H9 (cell line): ENCODE results near the gene DPF1. TPM values are rescaled to one million over a fixed set of nuclear protein-coding genes. Genes with fewer than 3 reads are reported as not detected.

Experiments
- DNase-seq: peaks from one replicate; pipeline ENCODE4 v3.0.0-alpha.2; 2017
- H2AFZ ChIP-seq: one replicate; pipeline ENCODE4 v1.6.1; 2013; ENCODE audit warnings: mild to moderate bottlenecking, low read length, control low read depth, moderate library complexity
- H2AK5ac ChIP-seq: 2 replicates; pipeline ENCODE4 v1.6.1; 2013; ENCODE audit warnings: low read length, control low read depth, mixed read lengths; ENCODE audit not compliant: insufficient read length
- H2BK120ac ChIP-seq: one replicate; pipeline ENCODE4 v1.6.1; 2013; ENCODE audit warnings: low read depth, mild to moderate bottlenecking, low read length, control low read depth, inconsistent platforms; ENCODE audit not compliant: poor library complexity, severe bottlenecking
- H2BK12ac ChIP-seq: 2 replicates; pipeline ENCODE4 v1.6.1; 2013; ENCODE audit warnings: low read length, control low read depth, mixed read lengths, low read depth; ENCODE audit not compliant: insufficient read length
- H2BK15ac ChIP-seq: 2 replicates; pipeline ENCODE4 v1.6.1; 2013; ENCODE audit warnings: low read depth, low read length, control low read depth
- H2BK20ac ChIP-seq: one replicate; pipeline ENCODE4 v1.6.1; 2013; ENCODE audit warnings: low read depth, mild to moderate bottlenecking, low read length, control low read depth, inconsistent platforms; ENCODE audit not compliant: poor library complexity, severe bottlenecking
- H2BK5ac ChIP-seq: 2 replicates; pipeline ENCODE4 v1.6.1; 2013; ENCODE audit warnings: low read length, control low read depth, mixed read lengths; ENCODE audit not compliant: insufficient read length
- H3K14ac ChIP-seq: 2 replicates; pipeline ENCODE4 v1.6.1; 2013; ENCODE audit warnings: low read length, control low read depth; ENCODE audit not compliant: insufficient read depth
- H3K18ac ChIP-seq: 2 replicates; pipeline ENCODE4 v1.6.1; 2013; ENCODE audit warnings: low read depth, mild to moderate bottlenecking, mixed read lengths, low read length, control low read depth; ENCODE audit not compliant: insufficient read length
- H3K23ac ChIP-seq: 2 replicates; pipeline ENCODE4 v1.6.1; 2013; ENCODE audit warnings: low read length, control low read depth, mixed read lengths, low read depth; ENCODE audit not compliant: insufficient read length
- H3K23me2 ChIP-seq: 2 replicates; pipeline ENCODE4 v1.6.1; 2013; ENCODE audit warnings: low read depth, mild to moderate bottlenecking, mixed read lengths, low read length, control low read depth; ENCODE audit not compliant: insufficient read length, poor library complexity, severe bottlenecking
- H3K27ac ChIP-seq: 2 replicates; pipeline ENCODE4 v1.5.1; 2013; ENCODE audit warnings: low read length, control low read depth, mixed read lengths, low read depth; ENCODE audit not compliant: insufficient read length
- H3K27me3 ChIP-seq: 2 replicates; pipeline ENCODE4 v1.6.1; 2013; ENCODE audit warnings: low read length, control low read depth, inconsistent platforms; ENCODE audit not compliant: insufficient read depth
- H3K4ac ChIP-seq: 2 replicates; pipeline ENCODE4 v1.6.1; 2013; ENCODE audit warnings: low read depth, mild to moderate bottlenecking, control low read depth, inconsistent platforms, low read length, moderate library complexity
- H3K4me1 ChIP-seq: 2 replicates; pipeline ENCODE4 v1.6.1; 2013; ENCODE audit warnings: low read length, control low read depth, inconsistent platforms; ENCODE audit not compliant: insufficient read depth
- H3K4me2 ChIP-seq: 2 replicates; pipeline ENCODE4 v1.6.1; 2013; ENCODE audit warnings: low read length, control low read depth, mixed read lengths; ENCODE audit not compliant: insufficient read length, insufficient read depth
- H3K56ac ChIP-seq: 2 replicates; pipeline ENCODE4 v1.6.1; 2013; ENCODE audit warnings: low read depth, mild to moderate bottlenecking, mixed read lengths, low read length, control low read depth; ENCODE audit not compliant: insufficient read length
- H3K79me1 ChIP-seq: 2 replicates; pipeline ENCODE4 v1.6.1; 2013; ENCODE audit warnings: low read depth, mild to moderate bottlenecking, moderate library complexity, low read length, control low read depth, inconsistent platforms; ENCODE audit not compliant: insufficient read depth, poor library complexity, severe bottlenecking
- H3K79me2 ChIP-seq: 2 replicates; pipeline ENCODE4 v1.6.1; 2013; ENCODE audit warnings: low read length, control low read depth, inconsistent platforms; ENCODE audit not compliant: insufficient read depth
- H3K9ac ChIP-seq: 2 replicates; pipeline ENCODE4 v1.6.1; 2013; ENCODE audit warnings: low read length, control low read depth, mixed read lengths; ENCODE audit not compliant: insufficient read length; ENCODE audit errors: extremely low read depth
- H3K9me3 ChIP-seq: one replicate; pipeline ENCODE4 v1.6.1; 2013; ENCODE audit warnings: low read depth, low read length, inconsistent platforms; ENCODE audit not compliant: control insufficient read depth
- H3T11ph ChIP-seq: one replicate; pipeline ENCODE4 v1.6.1; 2013; ENCODE audit warnings: mild to moderate bottlenecking, low read length, control low read depth, inconsistent platforms
- H4K20me1 ChIP-seq: one replicate; pipeline ENCODE4 v1.6.1; 2013; ENCODE audit not compliant: control insufficient read depth, insufficient read length, insufficient read depth
- H4K5ac ChIP-seq: 2 replicates; pipeline ENCODE4 v1.6.1; 2013; ENCODE audit warnings: low read depth, mild to moderate bottlenecking, mixed read lengths, low read length, control low read depth; ENCODE audit not compliant: insufficient read length
- H4K8ac ChIP-seq: replicated peaks from 2 replicates; pipeline ENCODE4 v1.6.1; 2013; ENCODE audit warnings: low read length, control low read depth, mixed read lengths, low read depth; ENCODE audit not compliant: insufficient read length
- H4K91ac ChIP-seq: 2 replicates; pipeline ENCODE4 v1.6.1; 2013; ENCODE audit warnings: low read depth, mild to moderate bottlenecking, moderate library complexity, mixed read lengths, low read length, control low read depth; ENCODE audit not compliant: insufficient read length
- H3K27ac Mint-ChIP-seq, 3 experiments: 2 replicates in 2 of 3; 3 replicates in 1 of 3; pipeline ENCODE4 v1.8.0; 2020 to 2021; ENCODE audit warnings: mixed read lengths in 3 of 3, mild to moderate bottlenecking in 1 of 3, moderate library complexity in 1 of 3
- H3K27me3 Mint-ChIP-seq: 2 replicates; pipeline ENCODE4 v1.8.0; 2021; ENCODE audit warnings: low read depth, mild to moderate bottlenecking, moderate library complexity, mixed read lengths
- H3K36me3 Mint-ChIP-seq, 3 experiments: 2 replicates in 2 of 3; 3 replicates in 1 of 3; pipeline ENCODE4 v1.8.0; 2020 to 2021; ENCODE audit warnings: low read depth in 3 of 3, mixed read lengths in 3 of 3; ENCODE audit not compliant: insufficient read depth in 1 of 3
- H3K4me1 Mint-ChIP-seq, 2 experiments: 2 replicates each; pipeline ENCODE4 v1.8.0; 2020; ENCODE audit warnings: mixed read lengths in 2 of 2
- H3K4me3 Mint-ChIP-seq, 2 experiments: 2 replicates in 1 of 2; 3 replicates in 1 of 2; pipeline ENCODE4 v1.8.0; 2020 to 2021; ENCODE audit warnings: mild to moderate bottlenecking in 2 of 2, mixed read lengths in 2 of 2, moderate library complexity in 1 of 2
- H3K9me3 Mint-ChIP-seq, 2 experiments: 2 replicates in 1 of 2; 3 replicates in 1 of 2; pipeline ENCODE4 v1.8.0; 2020; ENCODE audit warnings: mild to moderate bottlenecking in 2 of 2, mixed read lengths in 2 of 2, moderate library complexity in 1 of 2
- CTCF ChIP-seq: fragments of 200-600 bp; sonication (generic); conservative IDR thresholded peaks from 3 replicates; pipeline ENCODE4 v1.8.0; 2021; ENCODE audit warnings: antibody characterized with exemption, mild to moderate bottlenecking
- WGBS: extraction: QIAGEN DNeasy Blood & Tissue Kit; methylation state at CpG from one replicate; pipeline ENCODE4 v1.1.7; 2013; ENCODE audit warnings: missing lambda C conversion rate, low lambda C conversion rate, mixed read lengths; ENCODE audit not compliant: insufficient read length; ENCODE audit errors: extremely low coverage; 5-methylcytosine and 5-hydroxymethylcytosine counted together
- total RNA-seq: library from RNA; stranded (reverse); gene quantifications from 2 replicates; pipeline ENCODE4 v1.2.1, GENCODE V29; 2021

Gene DPF1
- total RNA-seq, 1 experiment from 2014 or later: 12.0 TPM

DNA sequence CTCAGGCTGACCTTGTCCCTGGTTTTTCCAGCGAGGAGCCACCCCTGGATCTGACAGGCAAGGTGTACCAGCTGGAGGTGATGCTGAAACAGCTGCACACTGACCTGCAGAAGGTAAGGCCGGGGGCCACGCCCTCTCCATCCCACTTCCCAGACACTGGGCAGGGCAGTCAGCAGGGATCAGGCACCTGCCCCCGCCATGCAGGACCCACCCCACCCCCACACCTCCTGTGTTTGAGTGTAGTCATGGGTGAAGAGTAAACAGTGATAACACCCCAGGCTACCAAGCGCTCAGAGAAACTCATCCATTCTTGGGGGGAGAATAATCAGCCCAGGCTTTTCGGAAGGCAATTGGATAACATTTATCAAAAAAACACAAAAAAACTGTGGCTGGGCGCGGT, 19.9 kb downstream of the DPF1 start:
- no peak overlapping the region for H4K5ac ChIP-seq
- no peaks in the 10 kb centered on the region for H3K9me3 ChIP-seq
- no peak overlapping the region for H4K8ac ChIP-seq
- H3K4me1 ChIP-seq: no peaks in the 10 kb centered on the region
- H4K20me1 ChIP-seq: no peaks in the 10 kb centered on the region
- no peak overlapping the region for H2AK5ac ChIP-seq
- H3K23ac ChIP-seq: no peak overlapping the region
- no peak overlapping the region for H3K9ac ChIP-seq
- no peak for TF ChIP-seq CTCF
- H2BK12ac ChIP-seq: no peak overlapping the region
- H3K18ac ChIP-seq: no peak overlapping the region
- Mint-ChIP-seq H3K27me3 (peaks cover 11% of the 10 kb centered on the region), H3K4me1 (peaks cover 3 to 25% of the 10 kb centered on the region in 2 experiments), H3K36me3 (peaks cover 0 to 26% (median 25%) of the 10 kb centered on the region in 3 experiments; a peak in 5 of 7 replicates), H3K9me3 (no peaks in the 10 kb centered on the region), H3K4me3 (no peak overlapping the region), H3K27ac (no peak overlapping the region; a peak in 1 of 7 replicates)
- no peak for DNase-seq
- H3K14ac ChIP-seq: no peak overlapping the region
- H3K56ac ChIP-seq: no peak overlapping the region
- H2BK20ac ChIP-seq: no peak overlapping the region
- no peak overlapping the region for H3T11ph ChIP-seq
- H2BK120ac ChIP-seq: no peak overlapping the region
- H4K91ac ChIP-seq: no peak overlapping the region
- H3K27me3 ChIP-seq: no peaks in the 10 kb centered on the region
- no peak overlapping the region for H2AFZ ChIP-seq
- no peak overlapping the region for H2BK15ac ChIP-seq
- no peak overlapping the region for H3K4ac ChIP-seq
- H3K27ac ChIP-seq: no peak overlapping the region
- no peak overlapping the region for H3K4me2 ChIP-seq
- no peaks in the 10 kb centered on the region for H3K79me2 ChIP-seq
- H3K79me1 ChIP-seq: no peaks in the 10 kb centered on the region
- peaks cover 2% of the 10 kb centered on the region for H3K23me2 ChIP-seq
- no CpG with 5 or more reads among the region's 8 CpGs for WGBS
- H2BK5ac ChIP-seq: no peak overlapping the region
